RWPE2 (cell line): Measurements from ENCODE around the gene COMMD3.

Source experiments
- ATAC-seq: fragments of 200-7000 bp; cut with Tn5 transposase; 3 replicates; pipeline ENCODE4 v1.9.1; 2021; ENCODE audit warnings: low read depth
- DNase-seq: peaks from one replicate; pipeline ENCODE4 v3.0.0-alpha.2; 2020; ENCODE audit warnings: low spot score
- H3K27ac ChIP-seq: fragments of 450-650 bp; 2 replicates; pipeline ENCODE4 v1.5.1; 2017; ENCODE audit warnings: mild to moderate bottlenecking; ENCODE audit not compliant: poor library complexity, severe bottlenecking
- H3K27me3 ChIP-seq: fragments of 250-450 bp; sonication (Bioruptor Pico); 2 replicates; pipeline ENCODE4 v1.5.1; 2021; ENCODE audit warnings: mild to moderate bottlenecking, moderate library complexity; ENCODE audit not compliant: insufficient read depth, poor library complexity, severe bottlenecking
- H3K36me3 ChIP-seq: fragments of 250-450 bp; sonication (Bioruptor Pico); 2 replicates; pipeline ENCODE4 v1.5.1; 2020; ENCODE audit warnings: low read depth, mild to moderate bottlenecking, moderate library complexity
- H3K4me1 ChIP-seq: fragments of 250-450 bp; sonication (Bioruptor Pico); 2 replicates; pipeline ENCODE4 v1.5.1; 2021; ENCODE audit warnings: mild to moderate bottlenecking, moderate library complexity; ENCODE audit not compliant: insufficient read depth, poor library complexity, severe bottlenecking
- H3K4me3 ChIP-seq: fragments of 250-450 bp; sonication (Bioruptor Pico); 2 replicates; pipeline ENCODE4 v1.5.1; 2021; ENCODE audit warnings: mild to moderate bottlenecking, moderate library complexity; ENCODE audit not compliant: severe bottlenecking
- H3K9me3 ChIP-seq: fragments of 250-450 bp; sonication (Bioruptor Pico); 2 replicates; pipeline ENCODE4 v1.5.1; 2021; ENCODE audit warnings: mild to moderate bottlenecking, moderate library complexity; ENCODE audit not compliant: severe bottlenecking
- CTCF ChIP-seq: fragments of 450-650 bp; IDR thresholded peaks from one replicate; pipeline ENCODE4 v1.5.1; 2017; ENCODE audit warnings: mild to moderate bottlenecking, moderate library complexity; ENCODE audit not compliant: poor library complexity, severe bottlenecking

Gene COMMD3

GRCh38 chr10:22363305-22363704, 47.1 kb downstream of the COMMD3 start:
- no peak for TF ChIP-seq CTCF
- DNase-seq, result no peak
- H3K36me3 ChIP-seq, result no peaks in the 10 kb centered on the region

GRCh38 chr10:22364407-22365140, 48.4 kb downstream of the COMMD3 start:
- no peak for TF ChIP-seq CTCF
- no peak for ATAC-seq
- Histone ChIP-seq H3K9me3 (no peaks in the 10 kb centered on the region), H3K36me3 (no peaks in the 10 kb centered on the region), H3K27me3 (no peaks in the 10 kb centered on the region), H3K4me1 (no peaks in the 10 kb centered on the region), H3K27ac (no peak overlapping the region), H3K4me3 (no peak overlapping the region)
- DNase-seq, result no peak

More at GRCh38 chr10:22363305-22363704, 47.1 kb downstream of the COMMD3 start:
- ATAC-seq, result no peak
- H3K4me3 ChIP-seq, result no peak overlapping the region
- H3K27ac ChIP-seq, result no peak overlapping the region
- no peaks in the 10 kb centered on the region for H3K9me3 ChIP-seq
- no peaks in the 10 kb centered on the region for H3K27me3 ChIP-seq
- no peaks in the 10 kb centered on the region for H3K4me1 ChIP-seq

DNA sequence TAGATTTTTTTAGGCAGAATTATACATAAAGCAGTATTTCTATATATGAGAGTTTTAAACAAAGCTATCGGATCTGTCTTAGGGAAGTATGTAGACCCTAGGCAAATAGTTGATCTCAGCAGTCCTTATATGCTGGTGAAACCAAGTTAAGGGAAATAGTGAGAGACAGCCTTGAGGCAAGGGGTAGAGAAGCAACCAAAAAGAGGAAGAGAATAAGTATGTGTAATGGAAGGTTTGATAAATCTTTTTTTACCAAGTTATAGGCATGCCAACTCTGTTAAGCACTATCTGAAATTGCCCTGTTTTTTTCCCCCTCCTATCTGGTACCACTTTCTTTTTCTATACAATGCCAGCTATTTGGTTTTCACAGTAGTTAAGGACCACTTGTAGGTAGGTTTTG, 49.0 kb downstream of the COMMD3 start:
- Histone ChIP-seq H3K27me3 (no peaks in the 10 kb centered on the region), H3K9me3 (no peaks in the 10 kb centered on the region), H3K27ac (no peak overlapping the region), H3K4me3 (no peak overlapping the region), H3K36me3 (no peaks in the 10 kb centered on the region), H3K4me1 (no peaks in the 10 kb centered on the region)
- ATAC-seq, result no peak
- DNase-seq, result no peak
- TF ChIP-seq CTCF, result no peak

DNA sequence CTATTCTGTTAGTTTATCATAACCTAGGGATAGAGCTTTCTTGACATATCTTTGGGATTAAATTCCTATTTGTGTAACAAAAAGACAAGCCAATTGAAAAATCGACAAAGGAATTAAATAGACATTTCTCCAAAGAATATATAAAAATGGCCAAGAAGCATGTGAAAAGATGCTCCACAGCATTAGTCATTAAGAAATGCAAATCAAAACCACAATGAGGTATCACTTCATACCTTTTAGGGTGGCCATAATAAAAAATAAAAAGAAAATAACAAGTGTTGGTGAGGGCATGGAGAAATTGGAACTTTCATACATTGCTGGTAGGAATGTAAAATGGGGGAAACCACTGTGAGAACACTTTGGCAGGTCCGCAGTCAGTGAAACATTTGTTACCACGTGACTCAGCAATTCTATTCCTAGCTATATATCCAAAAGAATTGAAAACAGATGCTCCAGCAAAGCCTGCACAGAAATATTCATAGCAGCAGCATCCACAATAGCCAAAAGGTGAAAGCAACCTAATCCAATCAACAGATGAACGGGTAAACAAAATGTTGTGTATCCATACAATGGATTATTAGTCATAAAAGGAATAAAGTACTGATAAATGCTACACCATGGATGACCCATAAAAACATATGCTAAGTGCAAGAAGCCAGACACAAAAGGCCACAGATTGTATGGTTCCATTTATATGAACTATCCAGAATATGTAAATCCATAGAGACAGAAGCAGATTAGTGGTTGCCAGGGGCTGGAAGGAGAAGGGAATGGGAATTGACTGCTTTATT, 49.7 kb downstream of the COMMD3 start:
- Histone ChIP-seq H3K4me1 (no peaks in the 10 kb centered on the region), H3K27ac (no peak overlapping the region), H3K9me3 (no peaks in the 10 kb centered on the region), H3K27me3 (no peaks in the 10 kb centered on the region), H3K4me3 (no peak overlapping the region), H3K36me3 (no peaks in the 10 kb centered on the region)
- TF ChIP-seq CTCF, result no peak
- no peak for ATAC-seq
- no peak for DNase-seq

GRCh38 chr10:22366435-22366703, 50.2 kb downstream of the COMMD3 start:
- Histone ChIP-seq H3K36me3 (no peaks in the 10 kb centered on the region), H3K9me3 (no peaks in the 10 kb centered on the region), H3K27ac (no peak overlapping the region), H3K4me1 (no peaks in the 10 kb centered on the region), H3K27me3 (no peaks in the 10 kb centered on the region), H3K4me3 (no peak overlapping the region)
- DNase-seq (no peak), ATAC-seq (no peak)
- TF ChIP-seq CTCF, result no peak
